SK-N-SH (cell line): ENCODE results near the gene EDIL3. TPM values are rescaled to one million over a fixed set of nuclear protein-coding genes. Genes with fewer than 3 reads are reported as not detected.

Experiments used
- CTCF ChIA-PET: fragments of 300-600, 350-600 bp; formaldehyde crosslinking; extraction: SDS; loops from one replicate; lab custom pipeline; 2021; lab: Yijun Ruan, JAX
- POLR2A ChIA-PET: fragments of 350-600 bp; sonication (Branson Sonifier 250); formaldehyde crosslinking; extraction: SDS; loops from one replicate; lab custom pipeline; 2020; ENCODE audit warnings: antibody characterized with exemption, inconsistent platforms; lab: Yijun Ruan, JAX
- DNase-seq: peaks from one replicate; pipeline ENCODE4 v3.0.0; 2012
- H2AFZ ChIP-seq: fragments of 200-600 bp; sonication (generic); 2 replicates; pipeline ENCODE4 v1.8.1; 2016; ENCODE audit warnings: antibody characterized with exemption, mild to moderate bottlenecking, low read depth
- H3F3A ChIP-seq: fragments of 200-600 bp; sonication (generic); replicated peaks from 2 replicates; pipeline ENCODE3; 2016; ENCODE audit warnings: antibody characterized with exemption, mild to moderate bottlenecking; ENCODE audit not compliant: insufficient read depth
- H3K27ac ChIP-seq, 2 experiments: fragments of 200-500 bp in 1 of 2; fragments of 200-600 bp in 1 of 2; sonication (Bioruptor generic) in 1 of 2; sonication (generic), shearing (Covaris generic) in 1 of 2; 2 replicates each; pipeline versions ENCODE4 v1.5.1 to v1.6.1; 2014 to 2016; ENCODE audit warnings: low read depth in 2 of 2, inconsistent platforms in 1 of 2, low read length in 1 of 2, mild to moderate bottlenecking in 1 of 2, mixed read lengths in 1 of 2
- H3K27me3 ChIP-seq: fragments of 200-600 bp; sonication (generic), shearing (Covaris generic); 2 replicates; pipeline ENCODE4 v1.6.1; 2016; ENCODE audit warnings: mixed run types; ENCODE audit not compliant: insufficient read depth
- H3K36me3 ChIP-seq, 2 experiments: fragments of 200-500 bp in 1 of 2; fragments of 200-600 bp in 1 of 2; sonication (Bioruptor generic) in 1 of 2; sonication (generic) in 1 of 2; replicated peaks in 1 of 2; 2 replicates each; pipeline versions ENCODE3 to v1.5.1; 2014 to 2016; ENCODE audit warnings: low read length in 1 of 2, mild to moderate bottlenecking in 1 of 2; ENCODE audit not compliant: insufficient read depth in 2 of 2, control insufficient read depth in 1 of 2
- H3K4me1 ChIP-seq, 2 experiments: fragments of 200-500 bp in 1 of 2; fragments of 200-600 bp in 1 of 2; sonication (Bioruptor generic) in 1 of 2; sonication (generic), shearing (Covaris generic) in 1 of 2; 2 replicates each; pipeline versions ENCODE4 v1.5.1 to v1.6.1; 2014 to 2016; ENCODE audit warnings: low read depth in 1 of 2, low read length in 1 of 2, mixed run types in 1 of 2; ENCODE audit not compliant: insufficient read depth in 2 of 2, control insufficient read depth in 1 of 2
- H3K4me2 ChIP-seq: fragments of 200-600 bp; sonication (generic), shearing (Covaris generic); 2 replicates; pipeline ENCODE4 v1.6.1; 2017; ENCODE audit warnings: mixed run types
- H3K4me3 ChIP-seq, 2 experiments: fragments of 200-500 bp in 1 of 2; fragments of 200-600 bp in 1 of 2; sonication (Bioruptor generic) in 1 of 2; sonication (generic), shearing (Covaris generic) in 1 of 2; 2 replicates each; pipeline versions ENCODE4 v1.5.1 to v1.8.1; 2014 to 2016; ENCODE audit warnings: low read depth in 2 of 2, inconsistent platforms in 1 of 2, low read length in 1 of 2, mild to moderate bottlenecking in 1 of 2, mixed read lengths in 1 of 2, moderate library complexity in 1 of 2
- H3K79me2 ChIP-seq: fragments of 200-600 bp; sonication (generic); 2 replicates; pipeline ENCODE4 v1.8.1; 2017; ENCODE audit warnings: mild to moderate bottlenecking; ENCODE audit not compliant: insufficient read depth
- H3K9ac ChIP-seq: fragments of 200-600 bp; sonication (generic); 2 replicates; pipeline ENCODE4 v1.6.1; 2017; ENCODE audit warnings: mixed run types
- H3K9me2 ChIP-seq: fragments of 200-600 bp; sonication (generic); 2 replicates; pipeline ENCODE4 v1.6.1; 2017; ENCODE audit warnings: mixed run types
- H3K9me3 ChIP-seq: fragments of 200-600 bp; sonication (generic); 2 replicates; pipeline ENCODE4 v1.6.1; 2017; ENCODE audit warnings: mixed run types, mild to moderate bottlenecking, moderate library complexity
- H4K20me1 ChIP-seq: fragments of 200-600 bp; sonication (generic); 2 replicates; pipeline ENCODE4 v1.6.1; 2017; ENCODE audit warnings: mild to moderate bottlenecking, mixed run types; ENCODE audit not compliant: insufficient read depth
- CHD2 ChIP-seq: fragments of 150-350 bp; IDR thresholded peaks from 2 replicates; pipeline ENCODE4 v1.6.1; 2018; ENCODE audit warnings: low read length; ENCODE audit not compliant: partially characterized antibody
- EP300 ChIP-seq, 2 experiments: IDR thresholded peaks; 2 replicates each; pipeline versions ENCODE4 v1.4.0 to v1.6.1; 2012; ENCODE audit warnings: borderline replicate concordance in 1 of 2, low read depth in 1 of 2, low read length in 1 of 2
- EZH2phosphoT487 ChIP-seq: fragments of 200-600 bp; sonication (generic); IDR thresholded peaks from 2 replicates; pipeline ENCODE4 v1.6.1; 2017; ENCODE audit warnings: low read depth, mixed run types, mild to moderate bottlenecking, antibody characterized with exemption, moderate library complexity, borderline replicate concordance
- FOSL2 ChIP-seq: IDR thresholded peaks from 2 replicates; pipeline ENCODE4 v1.4.0; 2012; ENCODE audit warnings: low read depth, mild to moderate bottlenecking, moderate library complexity, borderline replicate concordance
- FOXJ3 ChIP-seq: sonication (generic); formaldehyde crosslinking; IDR thresholded peaks from 2 replicates; pipeline ENCODE4 v1.5.1; 2020; ENCODE audit warnings: mild to moderate bottlenecking, missing genetic modification reagents
- GABPA ChIP-seq: IDR thresholded peaks from 2 replicates; pipeline ENCODE4 v1.4.0; 2012; ENCODE audit warnings: low read depth, mild to moderate bottlenecking
- IRF3 ChIP-seq: fragments of 150-350 bp; IDR thresholded peaks from 2 replicates; pipeline ENCODE4 v1.6.1; 2016; ENCODE audit warnings: mild to moderate bottlenecking, low read depth, low read length
- MAX ChIP-seq: IDR thresholded peaks from 2 replicates; pipeline ENCODE4 v1.4.0; 2012; ENCODE audit warnings: low read depth
- MEF2A ChIP-seq: IDR thresholded peaks from 2 replicates; pipeline ENCODE4 v1.4.0; 2012; ENCODE audit warnings: low read depth, borderline replicate concordance
- NFIC ChIP-seq: IDR thresholded peaks from 2 replicates; pipeline ENCODE4 v1.4.0; 2012; ENCODE audit warnings: borderline replicate concordance
- NRF1 ChIP-seq: IDR thresholded peaks from 2 replicates; pipeline ENCODE4 v1.6.1; 2012; ENCODE audit warnings: low read depth, mild to moderate bottlenecking, low read length
- PBX3 ChIP-seq: IDR thresholded peaks from 2 replicates; pipeline ENCODE4; 2012
- POLR2AphosphoS5 ChIP-seq: IDR thresholded peaks from 2 replicates; pipeline ENCODE4 v1.6.1; 2012; ENCODE audit warnings: low read depth, low read length
- REST ChIP-seq: IDR thresholded peaks from 2 replicates; pipeline ENCODE4 v1.6.1; 2012; ENCODE audit warnings: mild to moderate bottlenecking, low read depth, low read length, moderate library complexity
- TAF1 ChIP-seq: IDR thresholded peaks from 2 replicates; pipeline ENCODE4 v1.6.1; 2012; ENCODE audit warnings: low read depth, mild to moderate bottlenecking, low read length, moderate library complexity, borderline replicate concordance
- USF1 ChIP-seq: IDR thresholded peaks from 2 replicates; pipeline ENCODE4 v1.4.0; 2012; ENCODE audit warnings: low read depth, borderline replicate concordance
- USF2 ChIP-seq: fragments of 150-350 bp; IDR thresholded peaks from 2 replicates; pipeline ENCODE4 v1.6.1; 2017; ENCODE audit warnings: antibody characterized with exemption, low read length, low read depth, borderline replicate concordance
- YY1 ChIP-seq: IDR thresholded peaks from 2 replicates; pipeline ENCODE4 v1.4.0; 2012; ENCODE audit warnings: low read depth, mild to moderate bottlenecking
- WGBS: methylation state at CpG from one replicate; pipeline ENCODE4 v1.1.6; 2017; ENCODE audit warnings: low lambda C conversion rate; 5-methylcytosine and 5-hydroxymethylcytosine counted together
- polyA plus RNA-seq, 3 experiments: library from polyadenylated mRNA; depleted of rRNA; stranded (reverse); fragments of >200 nt; gene quantifications; 2 replicates each; pipeline ENCODE4 v1.2.3, GENCODE V29; 2012

Gene EDIL3
- polyA plus RNA-seq, 1 of the 3 experiments (the other 2 are of a cell fraction), result 51.5 TPM

- TF ChIP-seq REST, result no peak
- no peak for TF ChIP-seq NRF1
- no peak for TF ChIP-seq PBX3
- TF ChIP-seq FOSL2, result no peak
- TF ChIP-seq, all 33 proteins: peak for 0
Measured at GRCh38 chr5:84383296-84383815, 1.3 kb downstream of the EDIL3 start (continued).

GRCh38 chr5:84382363-84383295 lies 2.1 kb downstream of the EDIL3 start:
- Histone ChIP-seq H2AFZ (peak overlapping the region; percentile 98), H3K9ac (peak overlapping the region; percentile 92), H3K4me3 (peak overlapping the region; percentile 71 to 99), H3K9me3 (no peaks in the 10 kb centered on the region), H3F3A (peaks cover 34% of the 10 kb centered on the region), H3K79me2 (peaks cover 84% of the 10 kb centered on the region), H3K27me3 (no peaks in the 10 kb centered on the region), H3K4me1 (peaks cover 8 to 16% of the 10 kb centered on the region in 2 experiments), H4K20me1 (no peaks in the 10 kb centered on the region), H3K27ac (peak overlapping the region; percentile 81 to 89), H3K4me2 (peak overlapping the region; percentile 96), H3K9me2 (no peaks in the 10 kb centered on the region), H3K36me3 (no peaks in the 10 kb centered on the region)
- ChIA-PET CTCF (interaction anchor here (0.6 kb wide), 1 partner anchor 1961 kb away, joined by 3 read pairs; no protein-coding TSS in a partner anchor), POLR2A (no interaction called here)
- peak; percentile 61 for DNase-seq
- WGBS, result 8% methylated on average over 41 of the region's 45 CpGs
- TF ChIP-seq USF2 (no peak), NFIC (no peak), FOXJ3 (CRISPR knock-in tag) (no peak), POLR2AphosphoS5 (peak; percentile 57), TAF1 (peak; percentile 44; the same call in 1 of the 2 replicates), MEF2A (no peak), MAX (no peak; the same call in none of the 2 replicates), FOSL2 (no peak), EP300 (IDR thresholded peaks at IDR 0.05; ENCODE audit: borderline replicate concordance in 1 of 2, low read depth in 1 of 2, low read length in 1 of 2) (no peak), GABPA (no peak), EZH2phosphoT487 (no peak), YY1 (no peak), USF1 (no peak), IRF3 (no peak), CHD2 (no peak)
